CD4-positive, alpha-beta T cell (primary cell): ENCODE data around the gene LMNTD2. TPM values are rescaled to one million over a fixed set of nuclear protein-coding genes. Genes with fewer than 3 reads are reported as not detected.
"Not testable (repeated sequence)": the region's sequence is repeated elsewhere in the genome, so short reads cannot be mapped to it uniquely, and the experiment has no call there.

Experiments
- ATAC-seq: fragments of 200-7000 bp; cut with Tn5 transposase; one replicate; pipeline ENCODE4 v1.10.0; 2022; ENCODE audit warnings: mild to moderate bottlenecking; ENCODE audit not compliant: poor library complexity
- CTCF ChIA-PET: fragments of 350-600 bp; sonication (Branson Sonifier 250); formaldehyde crosslinking; loops from one replicate; lab custom pipeline; 2021; ENCODE audit warnings: antibody characterized with exemption, inconsistent platforms; lab: Charles Lee
- POLR2A ChIA-PET: fragments of 350-600 bp; sonication (Branson Sonifier 250); formaldehyde crosslinking; loops from one replicate; lab custom pipeline; 2021; ENCODE audit warnings: antibody characterized with exemption, inconsistent platforms; lab: Charles Lee
- DNase-seq, 14 experiments: peaks; one replicate each; pipeline ENCODE4 v3.0.0-alpha.2; 2013 to 2020; ENCODE audit warnings: mixed read lengths in 2 of 14
- H3K27ac ChIP-seq, 2 donors: one replicate each; pipeline versions ENCODE4 v1.5.1 to v1.7.0; 2013; ENCODE audit warnings: low read length in 2 of 2, low read depth in 1 of 2, mild to moderate bottlenecking in 1 of 2
- H3K27me3 ChIP-seq, 2 experiments: 1 replicate in 1 of 2; 2 replicates in 1 of 2; pipeline versions ENCODE4 v1.6.1 to v1.7.0; 2013; ENCODE audit warnings: low read length in 2 of 2, control low read depth in 1 of 2, mild to moderate bottlenecking in 1 of 2, moderate library complexity in 1 of 2; ENCODE audit not compliant: insufficient read depth in 2 of 2, control insufficient read depth in 1 of 2
- H3K36me3 ChIP-seq: one replicate; pipeline ENCODE4 v1.6.1; 2013; ENCODE audit warnings: low read length, control low read depth; ENCODE audit not compliant: insufficient read depth
- H3K4me1 ChIP-seq: one replicate; pipeline ENCODE4 v1.6.1; 2013; ENCODE audit warnings: low read length, control low read depth; ENCODE audit not compliant: insufficient read depth
- H3K4me3 ChIP-seq: one replicate; pipeline ENCODE4 v1.5.1; 2013; ENCODE audit warnings: mild to moderate bottlenecking, low read length, moderate library complexity
- H3K9me3 ChIP-seq, 2 experiments: 1 replicate in 1 of 2; 2 replicates in 1 of 2; pipeline versions ENCODE4 v1.6.1 to v1.7.0; 2013; ENCODE audit warnings: low read length in 2 of 2, mild to moderate bottlenecking in 2 of 2, control low read depth in 1 of 2, moderate library complexity in 1 of 2; ENCODE audit not compliant: control insufficient read depth in 1 of 2, insufficient read depth in 1 of 2
- H3K27ac Mint-ChIP-seq: one replicate; pipeline ENCODE4 v1.8.0; 2020; ENCODE audit warnings: mixed read lengths
- H3K27me3 Mint-ChIP-seq: one replicate; pipeline ENCODE4 v1.8.0; 2021; ENCODE audit warnings: mixed read lengths
- H3K36me3 Mint-ChIP-seq: one replicate; pipeline ENCODE4 v1.8.0; 2021; ENCODE audit warnings: low read depth, mixed read lengths
- H3K4me1 Mint-ChIP-seq: one replicate; pipeline ENCODE4 v1.8.0; 2021; ENCODE audit warnings: low read depth, mixed read lengths
- H3K4me3 Mint-ChIP-seq: one replicate; pipeline ENCODE4 v1.8.0; 2020; ENCODE audit warnings: mild to moderate bottlenecking, mixed read lengths
- H3K9me3 Mint-ChIP-seq: one replicate; pipeline ENCODE4 v1.8.0; 2020; ENCODE audit warnings: mixed read lengths
- CTCF ChIP-seq: fragments of 200-600 bp; IDR thresholded peaks from one replicate; pipeline ENCODE4 v1.8.0; 2022; ENCODE audit warnings: antibody characterized with exemption, mild to moderate bottlenecking
- intact Hi-C, 2 experiments: fragments of 100-400 bp; cut with DNase I in 1 of 2; cut with micrococcal nuclease in 1 of 2; formaldehyde crosslinking; loops; one replicate each; pipeline versions ENCODE4 v1.15.1 to v1.9.0; 2023 to 2025; cut with DNase I, micrococcal nuclease
- total RNA-seq, 174 experiments: library from RNA in 2 of 174; stranded (reverse) in 2 of 174; gene quantifications; one replicate each; pipeline ENCODE4 v1.2.3 and lab custom pipeline; 2021 to 2026

Gene LMNTD2
- total RNA-seq, 2 experiments from 2014 or later: 8.2 to 10.3 TPM

GRCh38 chr11:575313-575995 is 14.9 kb upstream of the LMNTD2 start:
- H3K4me1 Mint-ChIP-seq: peaks cover 45% of the 10 kb centered on the region
- intact Hi-C loops: loop anchor here (1.0 to 5.0 kb wide), 4 partner anchors 14 to 168 kb away; partner anchors contain the start of genes LMNTD2 (in 1 of the 2), LRRC56 (in 1 of the 2) and RASSF7 (in 1 of the 2)
- CTCF ChIA-PET: interaction anchor here (0.8 to 1.2 kb wide), 2 partner anchors 19 to 20 kb away, joined by 3 to 5 read pairs; no protein-coding TSS in a partner anchor
- POLR2A ChIA-PET: interaction anchor here (0.6 to 2.1 kb wide), 32 partner anchors 8 to 368 kb away, joined by 3 to 25 read pairs (median 5); partner anchors contain the start of genes BET1L, DEAF1, HRAS and IRF7
- Histone ChIP-seq H3K27ac (no peak overlapping the region), H3K27me3 (no peaks in the 10 kb centered on the region), H3K9me3 (no peaks in the 10 kb centered on the region), H3K36me3 (peaks cover 5% of the 10 kb centered on the region), H3K4me1 (peaks cover 52% of the 10 kb centered on the region), H3K4me3 (peak overlapping the region; percentile 49)
- no peaks in the 10 kb centered on the region for H3K9me3 Mint-ChIP-seq
- ATAC-seq (no peak), DNase-seq (peak in 2 of 14 experiments; percentile 9 to 54)
- no peak for TF ChIP-seq CTCF
- H3K27ac Mint-ChIP-seq: peak overlapping the region; percentile 92
- H3K4me3 Mint-ChIP-seq: peak overlapping the region; percentile 93
- H3K36me3 Mint-ChIP-seq: peaks cover 10% of the 10 kb centered on the region
- H3K27me3 Mint-ChIP-seq: peaks cover 4% of the 10 kb centered on the region

GRCh38 chr11:574632-575312 is 14.2 kb upstream of the LMNTD2 start:
- Histone ChIP-seq H3K36me3 (peaks cover 5% of the 10 kb centered on the region), H3K27me3 (no peaks in the 10 kb centered on the region), H3K9me3 (no peaks in the 10 kb centered on the region), H3K4me3 (peak overlapping the region; percentile 49), H3K27ac (no peak overlapping the region), H3K4me1 (peaks cover 47% of the 10 kb centered on the region)
- Mint-ChIP-seq H3K4me1 (peaks cover 40% of the 10 kb centered on the region), H3K27ac (peak overlapping the region; percentile 89), H3K9me3 (no peaks in the 10 kb centered on the region), H3K27me3 (peaks cover 4% of the 10 kb centered on the region), H3K36me3 (peaks cover 10% of the 10 kb centered on the region), H3K4me3 (peak overlapping the region; percentile 93)
- CTCF ChIA-PET: interaction anchor here (1.2 kb wide), 1 partner anchor 18 kb away, joined by 3 read pairs; no protein-coding TSS in a partner anchor
- intact Hi-C loops: loop anchor here (1.0 to 5.0 kb wide), 4 partner anchors 13 to 167 kb away; partner anchors contain the start of genes LMNTD2 (in 1 of the 2), LRRC56 (in 1 of the 2) and RASSF7 (in 1 of the 2)
- no peak for ATAC-seq
- TF ChIP-seq CTCF: no peak
- peak in 3 of 14 experiments; percentile 19 to 52 (median 43) for DNase-seq
- POLR2A ChIA-PET: interaction anchor here (0.6 to 2.1 kb wide), 17 partner anchors 10 to 368 kb away, joined by 3 to 25 read pairs (median 9); partner anchors contain the start of genes BET1L, DEAF1, HRAS and IRF7

- H3K27me3 ChIP-seq, POLR2A ChIA-PET, ATAC-seq, H3K36me3 Mint-ChIP-seq, H3K27me3 Mint-ChIP-seq, H3K27ac ChIP-seq, CTCF ChIA-PET, H3K9me3 ChIP-seq, H3K36me3 ChIP-seq, H3K9me3 Mint-ChIP-seq: not testable (repeated sequence)
- intact Hi-C loops: loop anchor here (2.0 kb wide), 2 partner anchors 13 to 37 kb away; partner anchors contain the start of genes LMNTD2 (in 1 of the 2), LRRC56 (in 1 of the 2) and RASSF7 (in 1 of the 2)
- peak in 5 of 14 experiments; percentile 9 to 64 (median 59) for DNase-seq
- Histone ChIP-seq H3K4me1 (peaks cover 47% of the 10 kb centered on the region), H3K4me3 (peak overlapping the region; percentile 49)
- Mint-ChIP-seq H3K27ac (peak overlapping the region; percentile 89), H3K4me1 (peaks cover 34% of the 10 kb centered on the region), H3K4me3 (peak overlapping the region; percentile 93)
Measured at GRCh38 chr11:574031-574570, 13.6 kb upstream of the LMNTD2 start.
